GM12878 (cell line): ENCODE data around the gene U2AF2. TPM values are rescaled to one million over a fixed set of nuclear protein-coding genes. Genes with fewer than 3 reads are reported as not detected.

Source experiments
- ATAC-seq: fragments of 200-7000 bp; cut with Tn5 transposase; 3 replicates; pipeline ENCODE4 v1.9.1; 2020; ENCODE audit warnings: mild to moderate bottlenecking, moderate library complexity
- BruUV-seq: library from RNA; stranded (reverse); fragments of 400-500 nt; replicated peaks from 2 replicates; lab custom pipeline; 2021; lab: Mats Ljungman, UMichigan
- CTCF ChIA-PET: fragments of 300-600 bp; sonication (Branson Sonifier 250); formaldehyde crosslinking; extraction: SDS; loops from one replicate; lab custom pipeline; 2021; ENCODE audit warnings: inconsistent platforms; lab: Yijun Ruan, JAX
- POLR2A ChIA-PET: fragments of 350-600 bp; formaldehyde crosslinking; extraction: SDS; loops from one replicate; lab custom pipeline; 2021; ENCODE audit warnings: inconsistent platforms; lab: Charles Lee
- RAD21 ChIA-PET: fragments of 300-600 bp; sonication (Branson Sonifier 250); formaldehyde crosslinking; loops from one replicate; lab custom pipeline; 2023; ENCODE audit warnings: antibody characterized with exemption; ENCODE audit not compliant: unreplicated experiment; lab: Charles Lee
- SMC1A ChIA-PET: fragments of 300-600 bp; sonication (Branson Sonifier 250); formaldehyde crosslinking; loops from one replicate; lab custom pipeline; 2023; ENCODE audit not compliant: unreplicated experiment, uncharacterized antibody; lab: Charles Lee
- DNase-seq: peaks from one replicate; pipeline ENCODE4 v3.0.0-alpha.2; 2011; ENCODE audit warnings: low read depth, low spot score
- FAIRE-seq: peaks from 3 replicates; lab custom pipeline; 2011; peaks lifted over from hg19 to GRCh38; lab: Jason Lieb, UNC
- H2AFZ ChIP-seq: 2 replicates; pipeline ENCODE4 v1.6.0; 2011; ENCODE audit warnings: low read depth, low read length, control low read depth; ENCODE audit not compliant: control insufficient read depth
- H3K27ac ChIP-seq: 2 replicates; pipeline ENCODE4 v1.5.1; 2011; ENCODE audit warnings: control low read depth; ENCODE audit not compliant: control insufficient read depth, insufficient read depth
- H3K27me3 ChIP-seq, 2 experiments: replicated peaks in 1 of 2; 2 replicates each; pipeline versions ENCODE4 v1.6.0 to v1.6.1; 2011; ENCODE audit warnings: low read length in 1 of 2; ENCODE audit not compliant: control insufficient read depth in 2 of 2, insufficient read depth in 2 of 2
- H3K36me3 ChIP-seq, 2 experiments: 2 replicates each; pipeline ENCODE4 v1.5.1; 2011; ENCODE audit warnings: low read length in 1 of 2; ENCODE audit not compliant: control insufficient read depth in 2 of 2, insufficient read depth in 2 of 2
- H3K4me1 ChIP-seq: 2 replicates; pipeline ENCODE4 v1.6.1; 2011; ENCODE audit warnings: mild to moderate bottlenecking, low read length, moderate library complexity, mixed read lengths; ENCODE audit not compliant: control insufficient read depth, insufficient read depth
- H3K4me2 ChIP-seq: 2 replicates; pipeline ENCODE4 v1.6.0; 2011; ENCODE audit warnings: control low read depth; ENCODE audit not compliant: control insufficient read depth, insufficient read depth
- H3K4me3 ChIP-seq: fragments of 200-600 bp; sonication (generic); 2 replicates; pipeline ENCODE4 v1.5.1; 2016
- H3K79me2 ChIP-seq: 2 replicates; pipeline ENCODE4 v1.6.0; 2011; ENCODE audit warnings: low read length; ENCODE audit not compliant: control insufficient read depth, insufficient read depth
- H3K9ac ChIP-seq: 2 replicates; pipeline ENCODE4 v1.8.0; 2011; ENCODE audit warnings: low read length, control low read depth, mixed read lengths; ENCODE audit not compliant: control insufficient read depth, insufficient read depth
- H3K9me3 ChIP-seq: replicated peaks from 3 replicates; pipeline ENCODE4 v1.5.1; 2011; ENCODE audit warnings: mild to moderate bottlenecking, low read length; ENCODE audit not compliant: control insufficient read depth, insufficient read depth
- H4K20me1 ChIP-seq: 2 replicates; pipeline ENCODE4 v1.6.0; 2011; ENCODE audit not compliant: control insufficient read depth, insufficient read depth
- ATF7 ChIP-seq: fragments of 450-650 bp; IDR thresholded peaks from 2 replicates; pipeline ENCODE4 v1.6.1; 2016; ENCODE audit warnings: low read depth, mild to moderate bottlenecking
- BHLHE40 ChIP-seq, 2 experiments: fragments of 450-650 bp in 1 of 2; IDR thresholded peaks; 2 replicates each; pipeline ENCODE4 v1.6.1; 2011 to 2017; ENCODE audit warnings: low read depth in 2 of 2, borderline replicate concordance in 1 of 2, improper control_type of control experiment in 1 of 2, low read length in 1 of 2, mild to moderate bottlenecking in 1 of 2
- CREB1 ChIP-seq: IDR thresholded peaks from 2 replicates; pipeline ENCODE4 v1.6.1; 2012; ENCODE audit warnings: low read depth, mild to moderate bottlenecking, inconsistent platforms
- ETV6 ChIP-seq, 2 experiments: fragments of 450-650 bp in 1 of 2; IDR thresholded peaks in 1 of 2; conservative IDR thresholded peaks in 1 of 2; 2 replicates each; pipeline ENCODE4 v1.6.1; 2014; ENCODE audit warnings: antibody characterized with exemption in 1 of 2, borderline replicate concordance in 1 of 2, low read depth in 1 of 2, mild to moderate bottlenecking in 1 of 2, moderate library complexity in 1 of 2
- IRF4 ChIP-seq: IDR thresholded peaks from 2 replicates; pipeline ENCODE4 v1.6.1; 2011; ENCODE audit warnings: low read depth, low read length
- MYB ChIP-seq: fragments of 150-350 bp; IDR thresholded peaks from 2 replicates; pipeline ENCODE4 v1.6.1; 2014; ENCODE audit warnings: mild to moderate bottlenecking, low read depth, low read length, borderline replicate concordance
- WGBS: methylation state at CpG from one replicate; pipeline ENCODE4 v1.1.6; 2016; ENCODE audit warnings: low lambda C conversion rate; ENCODE audit not compliant: insufficient replicate concordance, insufficient coverage; ENCODE audit errors: missing lambda C conversion rate; 5-methylcytosine and 5-hydroxymethylcytosine counted together
- in situ Hi-C: fragments of 300-500 bp; cut with MboI; formaldehyde crosslinking; loops from 9 replicates; pipeline ENCODE4 v1.14.3; 2018; ENCODE audit warnings: mixed read lengths
- intact Hi-C: fragments of 100-400 bp; cut with micrococcal nuclease; formaldehyde crosslinking; loops from one replicate; pipeline ENCODE4 v1.14.2; 2022; ENCODE audit not compliant: unreplicated experiment
- polyA plus RNA-seq, 11 experiments: library from polyadenylated mRNA; depleted of rRNA in 4 of 11; unstranded in 6 of 11; stranded (reverse) in 5 of 11; fragments of >200 nt; fragmentation: Nextera tagmentation in 4 of 11; fragmentation: Illumina TruSeq in 1 of 11; extraction: Ambion mirVana in 4 of 11; extraction: Trizol in 1 of 11; gene quantifications; 1 replicate in 1 of 11; 2 replicates in 10 of 11; pipeline versions ENCODE4 v1.2.1 to v1.2.3, GENCODE V29; 2011 to 2016; ENCODE audit warnings: inconsistent platforms in 2 of 11, missing spikeins in 2 of 11, low read depth in 1 of 11
- total RNA-seq, 4 experiments: library from RNA; depleted of rRNA in 3 of 4; stranded (reverse); fragments of >200 nt in 3 of 4; fragmentation: Illumina TruSeq in 1 of 4; extraction: Trizol in 1 of 4; gene quantifications; 2 replicates each; pipeline versions ENCODE4 v1.2.1 to v1.2.3, GENCODE V29; 2013 to 2021
- TF ChIP-seq, protein P1 (sequence below): IDR thresholded peaks from 2 replicates; pipeline ENCODE4 v1.6.1; 2012; ENCODE audit warnings: mild to moderate bottlenecking, low read depth, low read length

The U2AF2 gene
- total and polyA plus RNA-seq, 10 of the 15 experiments (the other 5 are each of a cell fraction or from before 2014, with no cell fraction given), result 3.0 to 338 (median 130) TPM

DNA sequence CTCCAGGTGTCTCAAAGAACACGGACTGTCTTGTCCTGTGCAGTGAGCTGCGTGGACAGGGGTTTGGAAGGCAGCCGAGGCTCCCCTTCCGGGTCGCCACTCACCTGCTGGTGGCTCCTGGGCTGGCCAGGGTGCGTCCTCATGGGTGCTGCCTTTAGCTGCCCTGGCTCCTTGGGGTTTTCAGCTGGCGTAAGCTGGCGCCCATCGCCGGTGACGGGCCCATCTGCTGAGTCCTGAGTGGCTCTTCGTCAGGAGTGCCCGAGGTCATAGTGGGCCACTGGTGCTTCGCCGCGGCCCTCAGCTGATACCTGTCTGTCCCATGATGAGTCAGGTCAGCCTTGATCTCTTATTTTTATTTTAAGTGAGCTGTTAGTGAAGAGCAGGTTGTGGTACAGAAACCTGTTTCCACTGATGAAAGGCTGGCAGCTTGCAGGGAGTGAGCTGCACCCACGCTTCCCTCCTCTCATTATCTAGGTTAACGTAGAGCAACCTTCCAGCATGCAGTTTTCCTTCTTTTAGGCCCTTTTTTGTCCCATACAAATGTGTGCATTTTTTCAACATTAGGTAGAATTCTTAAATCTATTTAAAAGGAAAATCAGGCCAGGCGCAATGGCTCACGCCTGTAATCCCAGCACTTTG is 38.6 kb downstream of the U2AF2 start (continued):
- TF ChIP-seq, protein P1, sequence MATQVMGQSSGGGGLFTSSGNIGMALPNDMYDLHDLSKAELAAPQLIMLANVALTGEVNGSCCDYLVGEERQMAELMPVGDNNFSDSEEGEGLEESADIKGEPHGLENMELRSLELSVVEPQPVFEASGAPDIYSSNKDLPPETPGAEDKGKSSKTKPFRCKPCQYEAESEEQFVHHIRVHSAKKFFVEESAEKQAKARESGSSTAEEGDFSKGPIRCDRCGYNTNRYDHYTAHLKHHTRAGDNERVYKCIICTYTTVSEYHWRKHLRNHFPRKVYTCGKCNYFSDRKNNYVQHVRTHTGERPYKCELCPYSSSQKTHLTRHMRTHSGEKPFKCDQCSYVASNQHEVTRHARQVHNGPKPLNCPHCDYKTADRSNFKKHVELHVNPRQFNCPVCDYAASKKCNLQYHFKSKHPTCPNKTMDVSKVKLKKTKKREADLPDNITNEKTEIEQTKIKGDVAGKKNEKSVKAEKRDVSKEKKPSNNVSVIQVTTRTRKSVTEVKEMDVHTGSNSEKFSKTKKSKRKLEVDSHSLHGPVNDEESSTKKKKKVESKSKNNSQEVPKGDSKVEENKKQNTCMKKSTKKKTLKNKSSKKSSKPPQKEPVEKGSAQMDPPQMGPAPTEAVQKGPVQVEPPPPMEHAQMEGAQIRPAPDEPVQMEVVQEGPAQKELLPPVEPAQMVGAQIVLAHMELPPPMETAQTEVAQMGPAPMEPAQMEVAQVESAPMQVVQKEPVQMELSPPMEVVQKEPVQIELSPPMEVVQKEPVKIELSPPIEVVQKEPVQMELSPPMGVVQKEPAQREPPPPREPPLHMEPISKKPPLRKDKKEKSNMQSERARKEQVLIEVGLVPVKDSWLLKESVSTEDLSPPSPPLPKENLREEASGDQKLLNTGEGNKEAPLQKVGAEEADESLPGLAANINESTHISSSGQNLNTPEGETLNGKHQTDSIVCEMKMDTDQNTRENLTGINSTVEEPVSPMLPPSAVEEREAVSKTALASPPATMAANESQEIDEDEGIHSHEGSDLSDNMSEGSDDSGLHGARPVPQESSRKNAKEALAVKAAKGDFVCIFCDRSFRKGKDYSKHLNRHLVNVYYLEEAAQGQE, result no peak
- no peak for TF ChIP-seq MYB
- no peak for TF ChIP-seq ETV6 (conservative IDR thresholded peaks at IDR 0.05 in 1 of 2, IDR thresholded peaks at IDR 0.05 in 1 of 2; ENCODE audit: borderline replicate concordance in 1 of 2, low read depth in 1 of 2)

DNA sequence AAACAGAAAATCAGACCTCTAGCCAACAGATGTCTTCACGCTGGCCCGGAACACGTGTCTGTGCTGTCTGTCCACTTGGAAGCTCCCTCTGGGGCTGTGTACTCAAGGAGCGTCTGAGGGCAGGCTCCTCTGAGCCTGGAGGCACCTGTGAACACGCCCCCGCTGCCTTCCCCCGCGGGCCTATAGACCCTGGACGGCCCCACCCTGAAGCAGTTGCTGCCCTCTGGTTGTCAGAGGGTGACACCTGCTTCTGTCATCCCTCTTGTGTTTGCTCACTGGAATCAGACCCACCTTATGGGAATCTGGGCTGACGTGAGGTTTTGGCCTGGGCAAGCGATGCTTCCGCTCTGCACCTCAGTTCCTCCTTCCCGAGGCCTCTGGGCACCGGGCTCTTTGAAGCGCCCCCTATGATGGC is 39.4 kb downstream of the U2AF2 start:
- Histone ChIP-seq H4K20me1 (no peaks in the 10 kb centered on the region), H3K79me2 (no peaks in the 10 kb centered on the region), H2AFZ (no peak overlapping the region), H3K4me1 (no peaks in the 10 kb centered on the region), H3K36me3 (peaks cover 9 to 36% of the 10 kb centered on the region in 2 experiments; a peak in 3 of 4 replicates), H3K27ac (no peak overlapping the region), H3K9ac (no peak overlapping the region), H3K27me3 (no peaks in the 10 kb centered on the region), H3K9me3 (no peaks in the 10 kb centered on the region), H3K4me3 (no peak overlapping the region), H3K4me2 (no peak overlapping the region)
- in situ Hi-C loops (no loop called here), intact Hi-C loops (no loop called here)
- ATAC-seq (no peak), DNase-seq (no peak), FAIRE-seq (no peak)
- WGBS, result 99% methylated on average over 15 of the region's 15 CpGs
- CTCF ChIA-PET, result interaction anchor here (1.2 to 1.3 kb wide), 2 partner anchors 10 to 61 kb away, joined by 3 read pairs; no protein-coding TSS in a partner anchor
- TF ChIP-seq ATF7 (no peak), IRF4 (no peak), CREB1 (no peak), BHLHE40 (IDR thresholded peaks at IDR 0.05; ENCODE audit: borderline replicate concordance in 1 of 2, low read depth in 2 of 2, low read length in 1 of 2) (no peak)
- TF ChIP-seq, protein P1, result no peak
- POLR2A ChIA-PET, result no interaction called here
- SMC1A ChIA-PET, result no interaction called here
- RAD21 ChIA-PET, result no interaction called here
- no TSS peak for BruUV-seq
